D341Med (cell line): ENCODE results near the gene ETHE1.
A peak's percentile ranks its signal among the peaks of the same experiment; 100 is the strongest.

Source experiments
- DNase-seq: peaks from one replicate; pipeline ENCODE4 v3.0.0; 2012; ENCODE audit warnings: low spot score

Gene ETHE1

DNA sequence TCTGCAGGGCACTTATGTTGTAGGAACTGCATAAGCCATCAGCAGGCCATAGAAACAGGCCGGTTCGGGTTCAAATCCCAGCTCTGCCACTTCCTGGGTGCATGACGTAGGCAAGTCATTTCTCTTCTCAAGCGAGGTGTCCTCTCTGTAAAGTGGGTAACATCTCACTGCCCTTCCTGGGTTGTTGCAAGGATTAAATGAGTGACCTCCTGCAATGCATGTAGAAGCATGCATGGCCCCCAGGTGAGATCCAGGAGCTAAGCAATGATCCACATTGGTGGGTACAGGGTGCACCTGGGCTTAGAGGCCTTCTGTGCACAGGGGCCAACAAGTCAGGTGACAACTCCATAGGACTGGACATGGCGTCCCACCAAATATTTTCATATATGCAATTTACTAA lies 36.2 kb downstream of the ETHE1 start:
- no peak for DNase-seq

DNA sequence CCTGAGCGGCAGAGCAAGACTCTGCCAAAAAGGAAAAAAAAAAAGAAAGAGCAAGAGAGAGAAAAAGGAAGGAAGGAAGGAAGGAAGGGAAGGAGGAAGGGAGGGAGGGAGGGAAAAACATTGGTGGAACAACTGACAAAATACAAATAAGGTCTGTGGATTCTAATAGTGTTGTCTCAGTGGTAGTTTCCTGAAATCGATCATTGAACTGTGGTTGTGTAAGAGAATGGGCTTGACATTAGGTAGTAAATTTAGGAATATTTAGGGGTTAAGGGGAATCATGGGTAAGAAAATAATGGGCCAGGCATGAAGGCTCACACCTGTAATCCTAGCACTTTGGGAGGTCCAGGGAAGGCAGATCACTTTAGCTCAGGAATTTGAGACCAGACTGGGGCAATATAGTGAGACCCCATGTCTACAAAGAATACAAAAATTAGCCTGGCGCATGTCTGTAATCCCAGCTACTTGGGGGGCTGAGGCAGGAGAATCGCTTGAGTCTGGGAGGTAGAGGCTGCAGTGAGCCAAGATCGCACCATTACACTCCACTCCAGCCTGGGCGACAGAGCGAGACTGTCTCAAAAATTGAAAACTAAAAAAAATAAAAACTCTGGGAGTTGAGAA lies 36.9 kb downstream of the ETHE1 start:
- DNase-seq: no peak

- DNase-seq: no peak
Observed at GRCh38 chr19:43489310-43489709, 37.7 kb downstream of the ETHE1 start.

GRCh38 chr19:43488179-43488578 lies 38.8 kb downstream of the ETHE1 start:
- DNase-seq: no peak

DNA sequence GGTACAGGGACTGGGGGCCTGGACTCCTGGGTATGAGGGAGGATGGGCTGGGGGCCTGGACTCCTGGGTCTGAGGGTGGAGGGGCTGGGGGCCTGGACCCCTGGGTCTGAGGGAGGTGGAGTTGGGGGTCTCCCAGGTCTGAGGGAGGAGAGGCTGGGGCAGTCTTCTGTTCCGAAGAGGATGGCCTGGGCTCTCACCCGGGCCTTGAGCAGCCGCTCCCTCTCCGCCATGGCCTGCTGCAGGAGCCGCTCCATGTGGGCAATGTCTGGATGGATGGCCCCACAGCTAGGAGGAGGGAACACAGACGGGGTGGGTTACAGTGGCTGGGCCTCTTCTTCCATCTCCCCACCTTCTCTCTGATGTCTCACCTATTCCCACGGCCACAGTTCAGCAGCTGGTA lies 40.6 kb downstream of the ETHE1 start:
- no peak for DNase-seq

DNA sequence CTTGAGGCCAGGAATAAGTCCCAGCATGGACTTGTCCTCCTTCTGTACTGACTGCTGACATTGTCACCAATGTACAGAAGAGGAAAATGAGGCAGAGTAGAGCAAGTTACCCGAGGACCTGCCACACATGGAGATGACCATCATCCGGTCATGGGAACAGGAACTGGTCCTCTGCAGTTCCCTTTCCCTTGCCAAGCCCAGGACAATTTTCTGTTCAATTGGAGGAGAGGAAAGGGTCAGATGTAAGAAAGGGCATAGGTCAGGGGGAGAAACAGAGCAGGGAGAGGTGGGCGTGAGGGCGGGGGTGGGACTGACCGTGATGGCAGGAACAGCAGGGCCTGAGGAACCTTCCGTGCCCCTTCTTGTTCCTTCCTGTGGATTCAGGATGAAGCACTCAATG lies 41.0 kb downstream of the ETHE1 start:
- DNase-seq: no peak

DNA sequence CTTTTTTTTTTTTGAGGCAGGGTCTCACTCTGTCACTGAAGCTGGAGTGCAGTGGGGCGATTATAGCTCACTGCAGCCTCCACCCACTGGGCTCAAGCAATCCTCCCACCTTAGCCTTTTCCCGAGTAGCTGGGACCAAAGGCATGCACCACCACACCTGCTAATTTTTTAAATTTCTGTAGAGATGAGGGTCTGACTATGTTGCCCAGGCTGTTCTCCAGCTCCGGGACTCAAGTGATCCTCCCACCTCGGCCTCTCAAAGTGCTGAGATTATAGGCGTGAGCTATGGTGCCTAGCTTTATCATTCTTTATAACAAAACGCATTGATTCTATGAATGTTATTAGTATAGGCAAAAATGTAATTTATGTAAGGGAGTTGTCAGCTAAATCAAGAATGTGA lies 43.7 kb downstream of the ETHE1 start:
- DNase-seq: no peak

DNA sequence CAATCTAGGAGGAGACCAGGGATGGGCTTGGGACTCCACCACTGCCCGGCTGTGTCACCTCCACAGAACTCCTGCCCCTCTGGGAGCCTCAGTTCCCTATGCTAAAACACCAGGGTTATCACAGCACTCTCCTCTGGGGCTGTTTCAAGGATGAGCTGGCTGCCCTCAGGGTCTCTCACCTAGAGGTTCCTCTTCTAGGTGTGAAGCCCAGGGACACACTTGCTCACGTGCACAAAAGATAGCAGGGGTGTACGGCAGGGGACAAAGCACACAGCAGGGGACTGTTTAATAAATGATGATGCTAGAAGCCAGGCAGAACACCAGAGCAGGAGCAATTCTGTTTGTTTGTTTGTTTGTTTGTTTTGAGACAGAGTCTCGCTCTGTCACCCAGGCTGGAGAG lies 44.8 kb downstream of the ETHE1 start:
- DNase-seq: no peak

DNA sequence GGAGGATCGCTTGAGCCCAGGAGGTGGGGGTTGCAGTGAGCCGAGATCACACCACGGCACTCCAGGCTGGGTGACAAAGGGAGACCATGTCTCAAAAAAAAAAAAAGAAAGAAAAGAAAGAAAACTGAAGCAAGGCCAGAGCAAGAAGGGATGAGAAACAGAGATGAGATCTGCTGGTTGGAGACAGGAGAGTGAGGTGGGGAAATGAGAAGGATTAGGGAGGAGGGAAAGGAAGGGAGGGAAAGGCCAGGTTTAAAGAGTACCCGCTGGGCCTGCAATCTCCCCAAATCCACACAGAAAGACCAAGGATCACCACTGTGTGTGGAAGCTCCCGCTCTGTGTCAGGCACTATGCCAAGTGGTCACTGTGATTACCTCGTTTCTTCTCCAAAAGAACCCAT lies 45.3 kb downstream of the ETHE1 start:
- DNase-seq: no peak

DNA sequence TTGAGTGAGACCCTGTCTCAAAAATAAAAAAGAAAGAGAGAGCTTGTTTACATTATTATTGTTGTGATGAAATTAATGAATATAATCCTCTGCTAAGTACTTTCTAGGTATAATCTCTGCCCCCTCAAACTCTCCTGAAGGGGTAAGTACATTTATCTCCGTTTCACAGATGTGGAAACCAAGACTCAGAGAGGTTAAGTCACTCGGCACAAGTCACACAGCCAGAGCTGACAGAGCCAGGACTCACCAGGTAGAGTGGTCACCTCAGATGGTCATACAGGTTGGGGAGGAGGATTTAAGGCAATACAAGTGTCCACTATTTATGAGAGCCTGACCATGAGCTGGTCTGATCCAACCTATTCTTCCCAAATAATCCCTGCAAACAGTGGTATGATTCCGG lies 46.4 kb downstream of the ETHE1 start:
- no peak for DNase-seq

DNA sequence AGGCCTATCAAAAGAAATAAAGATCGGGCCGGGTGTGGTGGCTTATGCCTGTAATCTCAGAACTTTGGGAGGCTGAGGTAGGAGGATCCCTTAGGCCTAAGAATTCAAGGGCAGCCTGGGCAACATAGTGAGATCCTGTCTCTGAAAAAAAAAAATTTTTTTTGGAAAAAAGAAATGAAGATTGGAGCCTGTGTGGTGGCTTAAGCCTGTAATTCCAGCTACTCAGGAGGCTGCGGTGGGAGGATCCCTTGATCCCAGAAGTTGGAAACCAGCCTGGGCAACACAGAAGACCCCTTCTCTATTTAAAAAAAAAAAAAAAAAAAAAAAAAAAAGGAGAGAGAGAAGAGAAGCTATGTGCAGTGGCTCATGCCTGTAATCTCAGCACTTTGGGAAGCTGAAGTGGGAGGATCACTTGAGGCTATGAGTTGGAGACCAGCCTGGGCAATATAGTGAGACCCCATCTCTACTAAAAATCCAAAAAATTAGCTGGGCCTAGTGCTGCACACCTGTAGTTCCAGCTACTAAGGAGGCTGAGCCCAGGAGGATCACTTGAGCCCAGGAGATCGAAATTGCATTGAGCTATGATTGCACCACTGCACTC lies 46.9 kb downstream of the ETHE1 start:
- DNase-seq: no peak

DNA sequence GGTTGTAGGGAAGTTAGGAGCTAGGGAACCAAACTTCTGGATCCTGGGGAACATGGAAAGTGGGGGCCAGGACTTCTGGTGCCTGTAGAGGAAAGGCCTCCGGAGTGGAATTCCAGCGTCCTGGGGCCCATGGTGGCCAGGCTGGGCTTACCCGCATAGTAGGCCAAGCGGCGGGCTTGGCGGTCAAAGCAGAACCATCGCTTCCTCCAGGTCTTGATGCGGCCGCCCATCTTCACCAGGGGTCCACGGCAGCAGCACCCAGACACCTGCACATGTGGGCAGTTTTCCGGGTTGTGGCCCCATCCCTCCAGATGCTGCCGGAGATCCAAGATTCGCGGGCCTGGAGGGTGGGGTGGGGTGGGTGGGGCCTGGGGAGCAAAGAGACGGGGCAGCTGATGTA lies 47.8 kb downstream of the ETHE1 start:
- no peak for DNase-seq

- DNase-seq: no peak
Observed at GRCh38 chr19:43478323-43478722, 48.7 kb downstream of the ETHE1 start.

DNA sequence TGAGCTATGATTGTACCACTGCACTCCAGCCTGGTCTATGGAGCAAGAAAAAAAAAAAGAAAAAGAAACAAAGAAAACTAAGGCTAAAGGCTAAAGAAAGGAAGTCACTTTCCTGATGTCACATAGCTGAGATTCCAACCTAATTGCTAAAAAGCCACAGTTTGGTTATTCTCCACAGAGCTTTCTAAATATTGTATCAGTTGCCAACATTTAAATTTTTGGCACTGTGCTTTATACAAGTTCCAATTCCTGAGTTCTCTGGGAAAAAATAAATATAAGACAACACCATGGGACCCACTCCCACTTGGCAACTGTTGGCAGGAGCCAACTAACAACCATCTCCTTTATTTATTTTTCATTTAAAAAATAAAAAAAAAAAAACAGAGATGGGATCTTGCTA lies 50.4 kb downstream of the ETHE1 start:
- no peak for DNase-seq

- peak; percentile 98 for DNase-seq
Observed at GRCh38 chr19:43474986-43475705, 51.9 kb downstream of the ETHE1 start.

GRCh38 chr19:43474487-43474886 lies 52.5 kb downstream of the ETHE1 start:
- DNase-seq: no peak

DNA sequence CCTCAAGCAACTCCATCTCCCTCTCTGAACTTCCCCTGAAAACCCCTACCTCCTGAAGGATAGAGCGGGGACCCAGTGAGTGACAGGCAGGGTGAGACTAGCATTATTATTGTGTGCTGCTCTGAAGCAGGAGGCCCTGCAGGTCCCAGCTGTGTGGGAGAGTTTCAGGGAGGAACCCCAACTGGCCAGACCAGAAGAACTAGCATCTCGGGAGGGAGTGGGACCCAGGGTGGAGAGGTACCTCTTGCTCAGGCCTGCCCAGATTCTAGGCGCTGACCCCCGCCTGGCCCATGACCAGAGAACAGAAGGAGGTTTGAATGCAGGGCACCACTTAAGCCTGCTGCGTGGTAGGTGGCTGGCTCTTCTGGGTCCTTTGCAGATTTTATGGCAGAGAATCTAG lies 55.9 kb downstream of the ETHE1 start:
- no peak for DNase-seq

GRCh38 chr19:43470288-43470687 lies 56.7 kb downstream of the ETHE1 start:
- DNase-seq: no peak

- DNase-seq: no peak
Observed at GRCh38 chr19:43469160-43469480, 57.9 kb downstream of the ETHE1 start.

DNA sequence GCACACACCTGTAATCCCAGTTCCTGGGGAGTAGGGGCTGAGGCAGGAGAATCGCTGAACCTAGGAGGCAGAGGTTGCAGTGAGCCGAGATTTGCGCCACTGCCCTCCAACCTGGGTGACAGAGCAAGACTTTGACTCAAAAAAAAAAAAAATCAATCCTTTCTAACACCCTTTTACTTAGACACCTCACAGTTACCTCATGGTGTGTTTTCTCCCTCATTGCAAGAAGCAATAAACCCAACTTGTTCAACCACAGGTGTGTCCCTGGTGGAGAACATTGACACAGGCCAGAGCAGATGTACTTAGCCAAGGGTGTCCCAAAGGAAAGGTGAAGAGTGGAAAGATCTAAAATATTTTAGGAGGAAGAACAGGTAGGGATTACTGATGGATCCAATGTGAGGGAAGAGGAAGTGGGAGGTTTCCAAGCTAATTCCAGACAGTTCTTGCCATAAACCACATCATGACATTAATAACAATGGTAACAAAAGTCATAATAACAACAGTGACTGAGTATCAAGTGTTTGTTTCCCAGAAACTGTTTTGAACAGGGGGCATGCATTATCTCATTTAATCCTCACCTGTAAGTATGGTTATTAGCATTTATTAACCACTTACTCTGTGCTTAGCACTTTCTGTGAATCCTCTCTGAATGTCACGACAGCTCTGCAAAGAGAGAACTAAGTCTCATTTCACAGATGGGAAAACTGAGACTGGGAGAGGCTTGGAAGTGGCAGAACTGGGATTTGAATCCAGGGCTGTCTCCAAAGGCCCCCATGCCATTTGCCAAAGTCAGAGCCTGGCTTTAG lies 58.4 kb downstream of the ETHE1 start:
- no peak for DNase-seq

DNA sequence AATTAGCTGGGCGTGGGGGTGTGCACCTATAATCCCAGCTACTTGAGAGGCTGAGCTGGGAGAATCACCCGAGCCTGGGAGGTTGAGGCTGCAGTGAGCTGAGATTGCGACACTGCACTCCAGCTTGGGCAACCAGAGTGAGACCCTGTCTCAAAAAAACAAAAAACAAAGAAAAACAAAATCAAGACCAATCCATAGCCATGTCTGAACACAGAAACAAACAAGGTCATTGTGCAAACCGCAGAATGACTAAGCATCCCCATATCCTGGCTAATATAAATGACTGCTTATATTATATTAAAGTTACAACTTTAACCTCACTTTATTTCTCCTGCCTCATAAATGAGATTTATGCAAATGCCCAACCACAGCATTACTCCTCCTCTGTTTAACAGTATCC lies 59.3 kb downstream of the ETHE1 start:
- no peak for DNase-seq

- no peak for DNase-seq
Observed at GRCh38 chr19:43467276-43467675, 59.7 kb downstream of the ETHE1 start.

- no peak for DNase-seq
Observed at GRCh38 chr19:43466793-43467192, 60.2 kb downstream of the ETHE1 start.
